K562 treated with DMSO at 1 percent for 48 hours (cell line): ENCODE measurements around the gene CHCHD5. TPM values are rescaled to one million over a fixed set of nuclear protein-coding genes. Genes with fewer than 3 reads are reported as not detected.

Experiments used
- total RNA-seq: library from RNA; unstranded; fragments of 300-600 nt; gene quantifications from 2 replicates; pipeline ENCODE4 v1.2.3, GENCODE V29; 2022; ENCODE audit warnings: low replicate concordance; ENCODE audit errors: extremely low read depth

Gene CHCHD5, protein sequence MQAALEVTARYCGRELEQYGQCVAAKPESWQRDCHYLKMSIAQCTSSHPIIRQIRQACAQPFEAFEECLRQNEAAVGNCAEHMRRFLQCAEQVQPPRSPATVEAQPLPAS
- total RNA-seq, result not detected in 2 replicates

GRCh38 chr2:112584134-112584890 lies at the start of gene CHCHD5:
CHCHD5 (plus strand) TSS chr2:112584609; CDS start chr2:112584648, 39 bp downstream.

DNA sequence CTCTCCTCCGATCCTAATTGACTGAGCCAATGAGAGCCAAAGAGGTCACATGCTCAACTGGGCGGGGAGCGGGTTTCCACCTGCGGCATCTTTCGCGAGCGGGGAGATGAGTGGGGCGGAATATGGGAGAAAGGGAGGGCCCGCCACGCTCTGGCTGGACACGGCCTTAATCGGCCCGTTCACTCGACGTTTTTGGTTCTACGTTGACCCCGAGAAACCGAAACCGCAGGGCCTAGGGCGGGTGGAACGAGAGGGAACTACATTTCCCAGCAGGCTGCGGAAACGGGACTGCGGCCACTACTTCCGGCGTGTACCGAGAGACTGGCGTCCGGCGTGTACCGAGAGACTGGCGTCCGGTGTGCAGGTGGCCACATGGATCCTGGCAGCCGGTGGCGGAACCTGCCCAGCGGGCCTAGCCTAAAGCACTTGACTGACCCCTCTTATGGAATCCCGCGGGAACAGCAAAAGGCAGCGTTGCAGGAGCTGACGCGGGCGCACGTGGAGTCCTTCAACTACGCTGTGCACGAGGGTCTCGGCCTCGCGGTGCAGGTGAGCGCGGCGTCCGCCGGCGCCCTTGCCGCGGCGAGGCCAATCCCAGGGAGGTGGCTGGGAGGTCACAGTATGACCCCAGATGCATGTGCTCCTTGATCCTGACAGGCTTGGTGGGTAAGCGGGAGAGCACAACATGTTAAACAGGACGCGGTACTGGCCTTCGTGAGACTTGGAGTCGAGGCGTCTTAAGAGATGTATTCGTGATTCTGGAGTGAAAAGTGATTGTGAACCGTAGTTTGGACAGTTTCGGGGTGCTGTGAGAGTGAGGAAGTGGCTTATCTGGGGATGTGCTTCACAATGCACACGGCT lies 42.1 kb upstream of the CHCHD5 start, which contains the start of gene POLR1B:
POLR1B (plus strand) TSS at position 343 of the 861 bp plus-strand sequence; CDS start at position 373, 30 bp downstream.

Other genes starting within 250 kb of the CHCHD5 start
- not detected in 2 replicates for gene RGPD8, start 151.0 kb upstream of the CHCHD5 start, total RNA-seq
- not detected in 2 replicates for gene TTL, start 102.5 kb upstream of the CHCHD5 start, total RNA-seq
- not detected in 2 replicates for gene POLR1B, start 42.1 kb upstream of the CHCHD5 start, total RNA-seq
- not detected in 2 replicates for gene SLC20A1, start 61.3 kb downstream of the CHCHD5 start, total RNA-seq
- gene NT5DC4, start 136.4 kb downstream of the CHCHD5 start, total RNA-seq, result not detected in 2 replicates
- not detected in 2 replicates for gene CKAP2L, start 180.0 kb downstream of the CHCHD5 start, total RNA-seq
- not detected in 2 replicates for gene IL1A, start 199.9 kb downstream of the CHCHD5 start, total RNA-seq